Dermis microvascular lymphatic vessel endothelial cell (primary cell): ENCODE measurements around the gene TTC28. TPM values are rescaled to one million over a fixed set of nuclear protein-coding genes. Genes with fewer than 3 reads are reported as not detected.
"Not testable (repeated sequence)": the region's sequence is repeated elsewhere in the genome, so short reads cannot be mapped to it uniquely, and the experiment has no call there.

ENCODE experiments used
- DNase-seq, 2 donors: peaks; one replicate each; pipeline versions ENCODE4 v3.0.0 to v3.0.0-alpha.2; 2010; ENCODE audit warnings: low read depth in 2 of 2
- total RNA-seq: library from RNA; depleted of rRNA; stranded (reverse); fragments of >200 nt; gene quantifications from 2 replicates; pipeline ENCODE4 v1.2.1, GENCODE V29; 2014

The TTC28 gene
- total RNA-seq, 1 donor from 2014 or later, result 11.7 TPM

DNA sequence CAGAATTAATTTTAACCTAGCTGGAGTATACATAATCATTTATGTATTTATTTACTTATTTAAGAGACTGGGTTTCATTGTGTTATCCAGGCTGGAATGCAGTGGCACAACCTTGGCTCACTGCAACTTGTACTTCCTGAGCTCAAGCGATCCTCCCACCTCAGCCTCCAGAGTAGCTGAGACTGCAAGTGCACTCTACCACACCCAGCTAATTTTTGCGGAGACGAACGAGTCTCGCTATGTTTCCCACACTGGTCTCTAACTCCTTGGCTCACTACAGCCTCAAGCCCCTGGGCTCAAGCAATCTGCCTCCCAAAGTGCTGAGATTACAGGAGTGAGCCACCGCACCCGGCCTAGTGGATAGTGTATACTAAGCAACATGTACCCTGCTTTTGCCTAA, 1.5 kb downstream of the TTC28 start:
- not testable (repeated sequence) for DNase-seq

DNA sequence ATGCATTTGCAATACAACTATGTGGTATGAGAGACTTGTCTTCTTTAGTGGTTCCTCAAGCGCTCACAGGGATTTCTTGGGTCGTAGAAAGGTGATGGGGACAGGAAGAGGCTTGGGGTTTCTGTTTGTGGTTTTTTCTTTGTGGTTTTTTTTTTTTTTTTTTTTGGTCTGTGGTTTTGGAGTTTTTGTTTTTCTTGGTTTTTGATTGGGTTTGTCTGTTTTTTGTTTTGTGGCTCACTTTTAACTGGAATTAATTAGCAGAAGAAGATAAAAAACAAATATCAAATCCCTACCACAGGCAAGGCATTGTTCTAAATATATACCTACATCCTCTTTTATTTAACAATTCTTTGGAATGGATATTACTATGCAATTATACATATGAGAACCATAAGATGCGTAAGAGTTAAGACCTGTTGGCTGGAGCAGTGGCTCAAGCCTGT, 5.5 kb downstream of the TTC28 start:
- no peak for DNase-seq

DNA sequence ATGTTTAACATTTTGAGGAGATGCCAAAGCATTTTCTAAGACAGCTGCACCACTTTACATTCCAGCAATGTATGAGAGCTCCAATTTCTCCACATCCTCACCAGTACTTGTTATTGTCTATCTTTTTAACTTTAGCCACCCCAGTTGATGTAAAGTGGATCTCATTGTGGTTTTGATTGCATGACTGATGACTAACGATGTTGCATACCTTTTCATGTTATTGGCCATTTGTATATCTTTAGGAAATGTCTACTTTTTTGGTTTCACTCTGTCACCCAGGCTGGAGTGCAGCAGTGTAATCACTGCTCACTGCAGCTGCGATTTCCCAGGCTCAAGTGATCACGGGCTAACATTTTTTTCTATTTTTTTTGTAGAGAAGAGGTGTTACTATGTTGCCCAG, 8.9 kb downstream of the TTC28 start:
- no peak for DNase-seq

DNA sequence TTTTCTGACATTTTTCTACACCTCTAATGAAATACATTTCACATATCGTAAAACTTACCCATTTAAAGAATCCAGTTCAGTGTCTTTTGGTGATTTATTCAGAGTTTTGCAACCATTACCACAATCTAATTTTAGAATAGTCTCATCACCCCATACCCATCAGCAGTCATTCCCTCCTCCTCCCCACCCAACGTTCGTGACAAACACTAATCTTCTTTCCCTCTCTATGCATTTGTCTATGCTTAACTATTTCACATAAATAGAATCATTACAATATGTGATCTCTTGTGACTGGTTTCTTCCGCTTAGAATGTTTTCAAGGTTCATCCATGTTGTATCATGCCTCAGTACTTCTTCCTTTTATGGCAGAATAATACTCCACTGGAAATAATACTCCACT, 9.5 kb downstream of the TTC28 start:
- no peak for DNase-seq

DNA sequence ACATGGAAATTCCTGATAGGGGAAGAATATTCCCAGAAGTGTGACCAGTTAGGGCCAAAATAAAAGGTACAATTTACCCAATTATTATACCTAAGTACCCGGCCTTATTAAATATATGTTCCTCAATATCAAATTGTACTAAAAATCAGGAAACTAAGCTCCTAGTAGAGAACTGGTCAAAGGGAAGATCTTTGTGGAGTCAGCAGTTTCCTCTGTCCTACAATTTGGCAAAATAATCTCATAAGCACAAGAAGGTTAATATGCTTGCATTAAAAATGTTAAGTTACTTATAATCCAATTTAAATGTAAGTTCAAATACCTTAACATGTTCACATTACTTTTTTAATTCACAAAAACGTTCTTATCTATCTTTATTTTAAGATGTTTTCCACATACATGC, 10.3 kb downstream of the TTC28 start:
- no peak for DNase-seq

DNA sequence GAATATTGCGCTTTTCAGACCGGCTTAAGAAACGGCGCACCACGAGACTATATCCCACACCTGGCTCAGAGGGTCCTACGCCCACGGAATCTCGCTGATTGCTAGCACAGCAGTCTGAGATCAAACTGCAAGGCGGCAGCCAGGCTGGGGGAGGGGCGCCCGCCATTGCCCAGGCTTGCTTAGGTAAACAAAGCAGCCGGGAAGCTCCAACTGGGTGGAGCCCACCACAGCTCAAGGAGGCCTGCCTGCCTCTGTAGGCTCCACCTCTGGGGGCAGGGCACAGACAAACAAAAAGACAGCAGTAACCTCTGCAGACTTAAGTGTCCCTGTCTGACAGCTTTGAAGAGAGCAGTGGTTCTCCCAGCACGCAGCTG, 16.1 kb downstream of the TTC28 start:
- not testable (repeated sequence) for DNase-seq

DNA sequence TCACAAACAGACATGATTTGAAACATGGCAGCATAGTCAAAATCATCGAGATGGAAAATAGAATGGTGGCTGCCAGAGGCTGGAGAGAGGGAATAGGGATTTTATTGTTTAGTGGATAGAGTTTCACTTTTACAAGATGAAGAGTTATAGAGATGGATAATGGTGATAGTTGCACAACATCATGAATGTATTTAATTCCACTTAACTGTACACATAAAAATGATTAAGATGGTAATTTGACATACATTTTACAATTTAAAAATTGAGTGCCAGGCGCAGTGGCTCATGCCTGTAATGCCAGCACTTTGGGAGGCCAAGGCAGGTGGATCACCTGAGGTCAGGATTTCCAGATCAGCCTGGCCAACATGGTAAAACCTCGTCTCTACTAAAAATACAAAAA, 21.2 kb downstream of the TTC28 start:
- no peak for DNase-seq

DNA sequence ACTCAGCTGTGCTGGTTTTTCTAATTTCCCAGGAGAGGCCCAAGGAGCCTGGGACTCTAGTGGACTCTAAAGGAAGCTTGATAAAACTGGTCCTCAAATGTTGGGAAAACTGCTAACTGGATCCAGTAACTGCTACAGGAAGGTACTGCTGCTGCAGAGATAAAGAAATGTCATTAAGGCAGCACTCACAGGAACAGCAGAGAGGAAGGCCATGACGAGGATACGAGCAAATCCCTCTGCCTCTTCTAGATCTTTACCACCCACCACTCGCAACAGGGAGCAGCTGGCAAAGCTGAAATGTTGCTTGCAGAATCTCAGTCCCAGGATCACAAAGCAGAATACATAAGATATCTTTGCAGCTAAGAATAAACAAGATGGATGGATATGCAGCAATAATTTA, 23.5 kb downstream of the TTC28 start:
- DNase-seq, result no peak

DNA sequence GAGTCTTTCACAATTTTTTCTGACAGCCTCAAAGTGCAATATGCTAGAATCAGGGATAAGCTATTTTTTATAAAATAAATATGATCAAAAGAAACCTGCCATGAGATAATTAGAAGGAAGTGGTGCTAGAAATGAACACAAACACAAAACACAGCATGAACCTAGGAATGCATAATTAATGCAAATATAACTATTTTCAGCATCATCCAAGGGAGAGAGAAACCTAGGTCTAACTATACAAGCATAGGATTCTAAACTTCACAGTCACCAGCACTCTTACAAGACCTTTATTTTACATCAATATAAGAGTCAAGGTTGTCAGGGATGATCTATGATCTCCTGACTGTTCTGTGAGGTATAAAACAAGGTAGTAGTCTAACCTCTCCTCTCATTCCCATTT, 29.2 kb downstream of the TTC28 start:
- no peak for DNase-seq

DNA sequence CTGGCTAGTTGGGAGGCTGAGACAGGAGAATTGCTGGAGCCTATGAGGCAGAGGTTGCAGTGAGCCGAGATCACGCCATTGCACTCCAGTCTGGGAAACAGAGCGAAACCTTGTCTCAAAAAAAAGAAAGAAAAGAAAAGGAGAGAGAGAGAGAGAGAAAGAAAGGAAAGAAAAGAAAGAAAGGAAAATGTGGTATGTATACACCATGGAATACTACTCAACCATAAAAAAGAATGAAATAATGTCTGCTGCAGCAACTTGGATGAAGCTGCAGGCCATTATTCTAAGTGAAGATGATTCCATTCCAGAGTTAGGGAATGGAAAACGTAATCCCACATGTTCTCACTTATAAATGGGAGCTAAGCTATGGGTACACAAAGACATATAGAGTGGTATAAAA, 30.8 kb downstream of the TTC28 start:
- no peak for DNase-seq

DNA sequence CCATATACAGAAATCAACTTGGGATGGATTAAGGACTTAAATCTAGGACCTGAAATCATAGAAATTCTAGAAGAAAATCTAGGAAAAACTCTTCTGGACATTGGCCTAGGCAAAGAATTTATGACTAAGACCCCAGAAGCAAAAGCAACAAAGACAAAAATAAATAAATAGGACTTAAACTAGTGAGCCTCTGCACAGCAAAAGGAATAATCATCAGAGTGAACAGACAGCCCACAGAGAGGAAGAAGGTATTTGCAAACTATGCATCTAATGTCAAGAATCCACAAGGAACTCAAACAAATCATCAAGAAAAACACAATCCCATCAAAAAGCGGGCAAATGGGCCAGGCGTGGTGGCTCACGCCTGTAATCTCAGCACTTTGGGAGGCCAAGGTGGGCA, 32.4 kb downstream of the TTC28 start:
- DNase-seq, result no peak

DNA sequence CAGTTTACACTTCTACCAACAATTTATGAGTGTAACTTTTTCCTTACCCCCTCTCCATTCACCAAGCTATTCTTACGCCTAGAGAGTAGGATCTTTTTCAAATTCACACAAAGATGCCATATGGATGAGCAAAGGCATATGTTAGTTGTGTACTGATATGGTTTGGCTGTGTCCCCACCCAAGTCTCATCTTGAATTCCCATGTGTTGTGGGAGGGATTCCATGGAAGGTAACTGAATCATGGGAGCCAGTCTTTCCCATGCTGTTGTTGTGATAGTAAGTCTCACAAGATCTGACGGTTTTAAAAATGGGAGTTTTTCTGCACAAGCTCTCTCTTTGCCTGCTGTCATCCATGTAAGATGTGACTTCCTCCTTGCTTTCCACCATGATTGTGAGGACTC, 40.3 kb downstream of the TTC28 start:
- no peak for DNase-seq

DNA sequence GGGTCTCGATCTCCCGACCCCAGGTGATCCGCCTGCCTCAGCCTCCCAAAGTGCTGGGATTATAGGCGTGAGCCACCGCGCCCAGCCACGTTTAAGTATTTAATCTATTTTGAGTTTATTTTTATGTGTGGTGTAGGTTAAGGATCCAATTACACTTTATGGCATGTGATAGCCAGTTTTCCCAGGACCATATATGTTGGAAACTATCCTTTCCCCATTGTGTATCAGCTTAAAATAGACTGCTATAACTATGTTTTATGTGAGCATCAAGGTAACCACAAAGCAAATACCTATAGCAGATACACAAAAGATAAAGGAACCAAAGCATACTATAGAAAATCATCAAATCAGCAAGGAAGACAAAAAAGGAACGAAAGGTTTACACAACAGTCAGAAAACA, 42.4 kb downstream of the TTC28 start:
- DNase-seq, result no peak

DNA sequence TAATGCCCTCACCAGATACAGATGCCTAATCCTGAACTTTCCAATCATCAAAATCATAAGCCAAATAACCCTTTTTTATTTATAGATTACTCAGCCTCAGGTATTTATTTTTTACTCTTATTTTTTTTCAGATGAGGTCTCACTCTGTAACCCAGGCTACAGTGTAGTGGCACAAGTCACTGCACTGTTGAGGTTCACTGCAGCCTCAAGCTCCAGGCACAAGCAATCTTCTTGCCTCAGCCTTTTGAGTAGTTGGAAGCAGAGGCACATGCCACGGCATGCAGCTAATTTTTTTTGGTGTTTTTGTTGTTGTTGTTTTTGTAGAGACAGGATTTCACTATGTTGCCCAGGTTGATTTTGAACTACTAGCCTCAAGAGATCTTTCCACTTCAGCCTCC, 49.5 kb downstream of the TTC28 start:
- DNase-seq, result no peak

DNA sequence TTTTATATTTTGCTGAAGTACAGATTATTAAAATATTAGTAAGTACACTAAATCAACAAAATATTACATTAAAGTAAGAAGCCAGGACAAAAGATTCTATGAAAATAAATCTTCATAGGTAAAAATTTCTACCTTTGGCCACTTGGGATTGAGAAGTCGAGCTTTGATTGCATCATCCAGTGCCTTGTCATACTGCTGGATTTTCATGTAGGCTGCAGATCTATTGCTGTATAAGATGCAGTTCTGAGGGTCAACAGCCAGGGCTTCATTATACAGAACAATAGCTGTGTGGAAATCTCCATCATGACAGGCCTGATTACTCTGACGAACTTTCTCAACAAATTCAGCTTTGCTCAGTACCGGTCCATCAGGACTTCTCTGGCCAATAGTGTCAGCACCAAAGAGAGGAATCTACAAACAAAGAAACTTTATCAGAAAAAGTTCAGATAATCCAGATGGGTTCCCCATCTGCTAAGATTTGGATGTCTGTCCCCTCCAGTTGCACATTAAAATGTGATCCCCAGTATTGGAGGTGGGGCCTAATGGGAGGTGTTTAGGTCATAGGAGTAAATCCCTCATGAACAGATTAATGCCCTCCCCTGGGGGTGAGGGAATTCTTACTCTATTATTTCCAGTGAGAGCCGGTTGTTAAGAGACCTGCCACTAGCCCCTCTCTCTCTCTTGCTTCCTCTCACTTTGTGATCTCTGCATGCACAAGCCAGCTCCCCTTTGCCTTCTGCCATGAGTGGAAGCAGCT, 50.0 kb downstream of the TTC28 start:
- no peak for DNase-seq

DNA sequence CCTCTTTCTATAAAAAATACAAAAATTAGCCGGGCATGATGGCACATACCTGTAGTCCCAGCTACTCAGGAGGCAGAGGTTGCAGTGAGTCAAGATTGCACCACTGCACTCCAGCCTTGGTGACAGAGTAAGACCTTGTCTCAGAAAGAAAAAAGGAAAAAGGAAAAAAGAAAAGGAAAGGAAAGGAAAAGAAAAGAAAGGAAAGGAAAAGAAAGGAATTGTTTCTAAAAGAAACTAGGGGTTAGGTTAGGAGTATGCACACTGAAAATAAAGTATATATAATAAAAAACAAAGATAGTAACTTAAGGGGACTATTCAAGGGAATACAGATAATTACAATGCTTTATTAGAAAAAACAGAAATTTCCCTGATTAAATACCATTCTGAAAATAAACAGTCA, 50.9 kb downstream of the TTC28 start:
- no peak for DNase-seq

DNA sequence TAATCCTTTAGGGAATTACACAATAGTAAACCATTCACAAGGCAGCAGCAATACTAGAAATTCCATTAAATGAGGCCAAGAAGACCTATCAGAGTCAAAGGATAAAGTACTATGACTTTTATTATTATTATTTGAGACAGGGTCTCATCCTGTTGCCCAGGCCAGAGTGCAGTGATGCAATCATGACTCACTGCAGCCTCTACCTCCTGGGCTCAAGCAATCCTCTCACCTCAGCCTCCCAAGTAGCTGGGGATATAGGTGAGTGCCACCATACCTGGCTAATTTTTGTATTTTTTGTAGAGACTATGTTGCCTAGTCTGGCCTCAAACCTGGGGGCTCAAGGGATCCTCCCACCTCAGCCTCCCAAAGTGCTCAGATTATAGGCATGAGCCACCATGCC, 51.8 kb downstream of the TTC28 start:
- no peak for DNase-seq

DNA sequence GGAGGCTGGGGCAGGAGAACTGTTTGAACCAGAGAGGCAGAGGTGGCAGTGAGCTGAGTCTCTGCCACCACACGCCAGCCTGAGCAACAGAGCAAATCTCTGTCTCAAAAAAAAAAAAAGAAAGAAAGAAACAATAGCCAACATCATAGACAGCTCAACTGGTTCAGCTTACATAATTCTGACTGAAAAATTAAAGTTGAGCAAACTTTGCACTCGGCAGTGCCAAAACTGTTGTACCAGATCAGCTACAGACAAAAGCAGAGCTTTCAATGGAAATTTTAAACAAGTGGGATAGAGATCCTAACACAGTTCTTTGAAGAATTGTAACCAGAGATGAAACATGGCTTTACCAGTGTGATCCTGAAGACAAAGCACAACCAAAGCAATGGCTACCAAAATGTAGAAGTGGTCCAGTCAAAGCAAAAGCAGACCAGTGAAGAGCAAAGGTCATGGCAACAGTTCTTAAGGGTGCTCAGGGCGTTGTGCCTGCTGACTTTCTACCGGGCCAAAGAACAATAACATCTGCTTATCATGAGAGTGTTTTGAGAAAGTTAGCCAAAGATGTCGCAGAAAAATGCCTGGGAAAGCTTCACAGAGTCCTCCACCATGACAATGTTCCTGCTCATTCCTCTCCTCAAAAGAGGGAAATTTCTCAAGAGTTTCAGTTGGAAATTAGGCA, 59.3 kb downstream of the TTC28 start:
- DNase-seq, result no peak

DNA sequence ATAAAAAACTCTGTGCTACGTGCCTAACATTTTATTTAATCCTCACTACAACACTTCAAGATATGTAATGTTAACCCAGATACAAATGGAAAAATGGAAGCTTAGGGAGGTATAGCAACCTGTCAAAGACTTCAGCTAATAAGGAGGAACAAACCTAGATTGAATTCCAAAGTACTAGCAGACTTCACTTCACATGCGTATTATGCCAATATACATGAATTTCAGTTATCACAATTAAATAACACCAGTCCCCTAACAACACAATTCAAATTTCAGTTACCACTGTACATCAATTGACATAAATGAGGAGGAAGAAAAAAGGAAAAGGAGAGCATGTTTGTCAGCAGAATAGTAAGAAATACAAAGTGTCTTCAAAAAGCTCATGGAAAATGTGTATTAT, 60.4 kb downstream of the TTC28 start:
- DNase-seq, result no peak

DNA sequence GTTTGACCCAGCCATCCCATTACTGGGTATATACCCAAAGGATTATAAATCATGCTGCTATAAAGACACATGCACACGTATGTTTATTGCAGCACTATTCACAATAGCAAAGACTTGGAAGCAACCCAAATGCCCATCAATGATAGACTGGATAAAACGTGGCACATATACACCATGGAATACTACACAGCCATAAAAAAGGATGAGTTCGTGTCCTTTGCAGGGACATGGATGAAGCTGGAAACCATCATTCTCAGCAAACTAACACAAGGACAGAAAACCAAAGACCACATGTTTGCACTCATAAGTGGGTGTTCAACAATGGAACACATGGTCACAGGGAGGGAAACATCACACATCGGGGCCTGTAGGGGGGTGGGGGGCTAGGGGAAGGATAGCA, 64.2 kb downstream of the TTC28 start:
- not testable (repeated sequence) for DNase-seq

DNA sequence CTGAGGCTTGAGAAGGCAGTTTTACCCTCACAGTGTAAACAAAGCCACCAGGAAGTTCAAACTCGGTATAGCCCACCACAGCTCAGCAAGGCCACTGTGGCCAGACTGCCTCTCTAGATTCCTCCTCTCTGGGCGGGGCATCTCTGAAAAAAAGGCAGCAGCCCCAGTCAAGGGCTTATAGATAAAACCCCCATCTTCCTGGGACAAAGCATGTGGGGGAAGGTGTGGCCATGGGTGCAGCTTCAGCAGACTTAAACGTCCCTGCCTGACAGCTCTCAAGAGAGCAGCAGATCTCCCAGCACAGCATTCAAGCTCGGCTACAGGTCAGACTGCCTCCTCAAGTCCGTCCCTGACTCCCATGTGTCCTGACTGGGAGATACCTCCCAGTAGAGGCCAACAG, 69.7 kb downstream of the TTC28 start:
- DNase-seq, result no peak

DNA sequence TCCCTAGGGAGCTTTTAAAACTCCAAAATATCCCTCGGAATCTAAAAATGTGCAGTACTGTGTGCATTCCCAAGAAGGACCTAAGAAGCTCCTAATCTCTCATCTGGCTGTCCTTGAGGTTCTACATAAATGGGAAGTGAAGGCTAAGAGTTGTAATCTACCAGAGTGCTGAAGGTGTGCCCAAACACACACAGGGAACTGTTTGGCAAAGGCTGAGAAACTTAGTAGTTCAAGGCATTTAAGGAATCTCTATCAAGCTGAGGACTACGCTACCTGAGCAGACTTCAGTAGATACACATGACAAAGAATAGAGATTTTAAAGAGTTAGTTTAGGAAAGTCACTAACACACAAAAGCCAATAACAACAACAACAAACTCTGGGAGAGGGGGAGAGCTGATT, 71.1 kb downstream of the TTC28 start:
- DNase-seq, result no peak

DNA sequence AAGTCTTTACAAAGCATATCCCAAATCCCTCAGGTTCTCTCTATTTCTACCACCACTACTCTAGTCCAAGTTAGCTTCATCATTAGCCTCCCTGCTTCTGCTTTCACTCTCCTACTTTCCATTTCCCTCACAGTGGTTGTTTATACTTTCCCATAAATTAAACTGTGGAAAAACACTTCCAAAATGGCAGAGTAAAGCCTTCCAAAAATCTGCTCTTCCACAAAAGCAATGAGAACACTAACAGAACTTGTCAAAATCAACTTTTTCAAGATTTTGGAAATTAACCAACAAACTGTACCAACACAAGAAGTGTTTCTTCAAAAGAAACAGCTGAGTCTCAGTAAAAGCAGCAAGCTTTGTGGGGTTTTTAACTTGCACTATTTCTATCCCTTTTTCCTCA, 71.8 kb downstream of the TTC28 start:
- DNase-seq, result no peak
